Non-pigmented ciliary epithelial cell (primary cell): ENCODE measurements around the gene PLEKHM3.
"Not testable (repeated sequence)": the region's sequence is repeated elsewhere in the genome, so short reads cannot be mapped to it uniquely, and the experiment has no call there.

Source experiments
- DNase-seq: peaks from one replicate; pipeline ENCODE4 v3.0.0-alpha.2; 2010; ENCODE audit warnings: low read depth

Gene PLEKHM3

GRCh38 chr2:208036357-208036756 lies 11.0 kb upstream of the PLEKHM3 start:
- DNase-seq: no peak

GRCh38 chr2:208034503-208035140 lies 9.3 kb upstream of the PLEKHM3 start:
- DNase-seq: no peak

- DNase-seq: no peak
Observed at GRCh38 chr2:208033701-208034502, 8.6 kb upstream of the PLEKHM3 start.

- DNase-seq: no peak
Observed at GRCh38 chr2:208031608-208032019, 6.3 kb upstream of the PLEKHM3 start.

GRCh38 chr2:208025814-208026184 lies 472 bp upstream of the PLEKHM3 start:
- DNase-seq: no peak

GRCh38 chr2:208024091-208024490 lies 1.2 kb downstream of the PLEKHM3 start:
- DNase-seq: no peak

- DNase-seq: no peak
Observed at GRCh38 chr2:208020253-208020652, 5.1 kb downstream of the PLEKHM3 start.

- not testable (repeated sequence) for DNase-seq
Observed at GRCh38 chr2:208018124-208018712, 7.1 kb downstream of the PLEKHM3 start.

- DNase-seq: no peak
Observed at GRCh38 chr2:208017721-208018120, 7.6 kb downstream of the PLEKHM3 start.

GRCh38 chr2:208015475-208015874 lies 9.9 kb downstream of the PLEKHM3 start:
- no peak for DNase-seq

GRCh38 chr2:208013285-208014178 lies 11.8 kb downstream of the PLEKHM3 start:
- DNase-seq: no peak

- no peak for DNase-seq
Observed at GRCh38 chr2:208012449-208012848, 12.9 kb downstream of the PLEKHM3 start.

GRCh38 chr2:208010506-208010905 lies 14.8 kb downstream of the PLEKHM3 start:
- DNase-seq: no peak

- no peak for DNase-seq
Observed at GRCh38 chr2:208006833-208007232, 18.5 kb downstream of the PLEKHM3 start.

- no peak for DNase-seq
Observed at GRCh38 chr2:208006337-208006736, 19.0 kb downstream of the PLEKHM3 start.

GRCh38 chr2:208001924-208002323 lies 23.4 kb downstream of the PLEKHM3 start:
- DNase-seq: no peak

GRCh38 chr2:208000701-208001395 lies 24.5 kb downstream of the PLEKHM3 start:
- DNase-seq: peak; percentile 22

- no peak for DNase-seq
Observed at GRCh38 chr2:207996848-207997247, 28.5 kb downstream of the PLEKHM3 start.

- DNase-seq: no peak
Observed at GRCh38 chr2:207995887-207996286, 29.4 kb downstream of the PLEKHM3 start.

GRCh38 chr2:207993151-207993763 lies 32.1 kb downstream of the PLEKHM3 start:
- no peak for DNase-seq

- no peak for DNase-seq
Observed at GRCh38 chr2:207991944-207992343, 33.4 kb downstream of the PLEKHM3 start.
